Measurements from ENCODE around the gene LITAFD.
A peak's percentile ranks its signal among the peaks of the same experiment; 100 is the strongest.

Gene LITAFD

DNA sequence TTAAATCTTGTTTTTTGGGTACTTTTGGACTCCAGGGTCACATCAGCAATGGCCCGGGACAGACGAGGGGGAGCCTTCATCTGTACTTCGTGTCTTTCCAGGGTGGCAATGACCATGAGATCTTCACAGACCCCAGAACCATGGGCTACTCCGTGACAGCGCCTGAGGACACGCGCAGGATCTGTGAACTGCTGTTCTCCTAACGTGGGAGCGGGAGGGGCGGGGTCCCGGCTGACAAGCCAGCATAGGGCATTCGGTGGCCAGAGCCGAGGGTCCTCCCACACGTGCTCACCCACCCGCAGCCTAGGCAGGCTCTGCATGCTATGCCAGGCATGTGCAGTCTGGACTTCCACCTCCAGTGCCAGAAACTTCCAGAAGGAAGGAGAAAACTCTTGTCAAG, 34.5 kb upstream of the LITAFD start:
- H3K27ac ChIP-seq: peak overlapping the region; percentile 78
- H3K9ac ChIP-seq (ENCODE audit: insufficient read length): no peak overlapping the region
- DNase-seq (ENCODE audit: low read depth, low spot score): no peak
- TF ChIP-seq POLR2AphosphoS5 (IDR thresholded peaks at IDR 0.05; ENCODE audit: borderline replicate concordance, low read depth, low read length) (no peak), FOXP2 (optimal IDR thresholded peaks at IDR 0.05; ENCODE audit: control extremely low read depth, extremely low read length, insufficient read depth) (no peak), EZH2 (IDR thresholded peaks at IDR 0.05) (no peak)
- H3K4me3 ChIP-seq: no peak overlapping the region
- no peaks in the 10 kb centered on the region for H3K9me3 ChIP-seq (ENCODE audit: low read depth, low read length)
- peaks cover 46% of the 10 kb centered on the region; the same call in 1 of the 2 replicates for H3K36me3 ChIP-seq (ENCODE audit: insufficient read depth, low read length)

- H3K36me3 ChIP-seq (ENCODE audit: insufficient read depth, low read length): peaks cover 54% of the 10 kb centered on the region; the same call in 1 of the 2 replicates
- H3K4me3 ChIP-seq: no peak overlapping the region
- no peak for DNase-seq (ENCODE audit: low read depth, low spot score)
- peak; percentile 33; the same call in 1 of the 2 replicates for TF ChIP-seq POLR2AphosphoS5 (IDR thresholded peaks at IDR 0.05; ENCODE audit: borderline replicate concordance, low read depth, low read length)
- no peak for TF ChIP-seq FOXP2 (optimal IDR thresholded peaks at IDR 0.05; ENCODE audit: control extremely low read depth, extremely low read length, insufficient read depth)
- no peak for TF ChIP-seq EZH2 (IDR thresholded peaks at IDR 0.05)
- H3K27ac ChIP-seq: peak overlapping the region; percentile 51
- no peaks in the 10 kb centered on the region for H3K9me3 ChIP-seq (ENCODE audit: low read depth, low read length)
- no peak overlapping the region for H3K9ac ChIP-seq (ENCODE audit: insufficient read length)
Observed at GRCh38 chr16:8848231-8848938, 33.8 kb upstream of the LITAFD start.

DNA sequence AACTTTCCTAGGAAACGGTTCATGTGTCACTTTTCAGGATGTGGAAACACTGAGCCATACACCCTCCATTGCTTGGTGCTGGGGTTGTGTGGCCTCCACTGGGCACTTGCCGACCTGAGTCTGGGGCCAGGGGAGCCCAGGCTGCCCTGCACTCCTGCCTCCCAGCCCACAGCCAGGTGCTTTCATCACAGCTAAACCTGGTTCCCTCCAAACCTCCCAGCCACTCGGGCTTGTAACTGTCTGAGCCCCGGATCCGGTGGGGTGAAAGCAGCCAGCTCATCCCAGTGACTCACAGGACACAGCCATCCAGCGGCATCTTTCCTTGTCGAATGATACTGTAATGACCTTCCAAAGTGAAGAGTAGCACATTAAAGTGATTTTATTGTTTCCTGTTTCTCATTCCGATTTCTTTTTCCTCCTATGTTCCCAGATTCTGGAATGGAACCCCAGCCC, 33.2 kb upstream of the LITAFD start:
- Histone ChIP-seq H3K36me3 (ENCODE audit: insufficient read depth, low read length) (peaks cover 60% of the 10 kb centered on the region; the same call in 1 of the 2 replicates), H3K9ac (ENCODE audit: insufficient read length) (no peak overlapping the region), H3K4me3 (no peak overlapping the region), H3K9me3 (ENCODE audit: low read depth, low read length) (no peaks in the 10 kb centered on the region), H3K27ac (peak overlapping the region; percentile 51)
- TF ChIP-seq FOXP2 (optimal IDR thresholded peaks at IDR 0.05; ENCODE audit: control extremely low read depth, extremely low read length, insufficient read depth) (no peak), EZH2 (IDR thresholded peaks at IDR 0.05) (no peak), POLR2AphosphoS5 (IDR thresholded peaks at IDR 0.05; ENCODE audit: borderline replicate concordance, low read depth, low read length) (no peak)
- DNase-seq (ENCODE audit: low read depth, low spot score): no peak

DNA sequence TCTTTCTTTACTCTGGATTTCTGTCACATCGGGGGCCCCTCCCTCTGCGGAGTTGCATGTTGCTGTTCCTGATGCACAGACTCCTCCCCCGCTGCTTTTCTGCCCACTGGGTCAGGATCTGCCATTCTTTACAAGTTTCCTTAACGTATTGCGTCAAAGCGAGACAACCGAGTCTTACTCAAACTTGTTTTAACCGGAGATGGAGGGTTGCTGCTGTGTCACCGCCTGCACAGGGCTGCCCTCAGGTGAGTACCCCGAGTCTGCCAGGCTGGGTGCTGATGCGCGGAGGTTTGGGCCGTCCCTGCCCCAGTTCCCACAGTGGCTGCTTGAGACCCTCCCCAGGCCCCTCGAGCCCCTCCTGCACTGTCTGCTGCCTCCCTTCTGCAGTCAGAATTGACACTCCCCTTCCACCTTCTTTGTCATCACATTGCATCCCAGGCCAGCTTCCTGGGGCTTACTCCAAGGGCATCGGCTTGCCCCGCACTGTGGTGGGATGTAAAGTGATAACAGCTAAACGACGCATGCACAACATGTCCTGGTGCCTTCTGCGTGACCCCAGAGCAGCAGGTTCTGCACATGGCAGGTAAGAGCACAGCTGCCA, 32.6 kb upstream of the LITAFD start:
- peak overlapping the region; percentile 51 for H3K27ac ChIP-seq
- H3K4me3 ChIP-seq: no peak overlapping the region
- DNase-seq (ENCODE audit: low read depth, low spot score): no peak
- no peak for TF ChIP-seq EZH2 (IDR thresholded peaks at IDR 0.05)
- TF ChIP-seq POLR2AphosphoS5 (IDR thresholded peaks at IDR 0.05; ENCODE audit: borderline replicate concordance, low read depth, low read length): no peak; the same call in 1 of the 2 replicates
- H3K9ac ChIP-seq (ENCODE audit: insufficient read length): no peak overlapping the region
- H3K36me3 ChIP-seq (ENCODE audit: insufficient read depth, low read length): peaks cover 65% of the 10 kb centered on the region; the same call in 1 of the 2 replicates
- H3K9me3 ChIP-seq (ENCODE audit: low read depth, low read length): no peaks in the 10 kb centered on the region

GRCh38 chr16:8850279-8850885, 31.8 kb upstream of the LITAFD start:
- no peak for TF ChIP-seq FOXP2 (optimal IDR thresholded peaks at IDR 0.05; ENCODE audit: control extremely low read depth, extremely low read length, insufficient read depth)
- no peak for TF ChIP-seq EZH2 (IDR thresholded peaks at IDR 0.05)
- TF ChIP-seq POLR2AphosphoS5 (IDR thresholded peaks at IDR 0.05; ENCODE audit: borderline replicate concordance, low read depth, low read length): peak; percentile 39; the same call in 1 of the 2 replicates
- H3K9me3 ChIP-seq (ENCODE audit: low read depth, low read length): no peaks in the 10 kb centered on the region
- H3K36me3 ChIP-seq (ENCODE audit: insufficient read depth, low read length): peaks cover 74% of the 10 kb centered on the region
- DNase-seq (ENCODE audit: low read depth, low spot score): no peak
- H3K9ac ChIP-seq (ENCODE audit: insufficient read length): no peak overlapping the region
- no peak overlapping the region for H3K4me3 ChIP-seq
- H3K27ac ChIP-seq: peak overlapping the region; percentile 25; the same call in 1 of the 2 replicates

DNA sequence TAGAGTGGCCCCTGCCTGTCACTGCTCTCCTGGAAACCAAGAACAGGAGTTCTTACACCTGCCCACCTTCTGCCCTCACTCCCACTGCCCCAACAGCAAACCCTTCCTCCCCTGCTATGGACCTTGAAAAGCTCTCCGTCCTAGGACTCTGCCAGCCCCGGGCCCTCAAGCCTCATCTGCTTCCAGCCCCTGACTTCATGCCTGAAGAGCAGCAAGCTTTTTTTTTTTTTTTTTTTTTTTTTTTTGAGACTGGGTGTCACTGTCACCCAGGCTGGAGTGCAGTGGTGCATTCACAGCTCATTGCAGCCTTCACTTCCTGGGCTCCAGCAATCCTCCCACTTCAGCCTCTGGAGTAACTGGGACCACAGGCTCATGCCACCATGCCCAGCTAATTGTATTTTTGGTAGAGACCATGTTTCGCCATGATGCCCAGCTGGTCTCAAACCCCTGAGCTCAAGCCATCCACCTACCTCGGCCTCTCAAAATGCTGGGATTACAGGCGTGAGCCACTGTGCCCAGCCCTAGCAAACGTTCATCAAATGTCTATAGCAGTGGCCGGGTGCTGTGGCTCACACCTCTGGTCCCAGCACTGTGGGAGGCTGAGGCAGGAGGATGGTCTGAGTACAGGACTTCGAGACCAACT, 30.3 kb upstream of the LITAFD start:
- peaks cover 89% of the 10 kb centered on the region for H3K36me3 ChIP-seq (ENCODE audit: insufficient read depth, low read length)
- DNase-seq (ENCODE audit: low read depth, low spot score): no peak
- no peak overlapping the region for H3K4me3 ChIP-seq
- H3K9ac ChIP-seq (ENCODE audit: insufficient read length): no peak overlapping the region
- H3K27ac ChIP-seq: peak overlapping the region; percentile 25; the same call in 1 of the 2 replicates
- H3K9me3 ChIP-seq (ENCODE audit: low read depth, low read length): no peaks in the 10 kb centered on the region
- TF ChIP-seq POLR2AphosphoS5 (IDR thresholded peaks at IDR 0.05; ENCODE audit: borderline replicate concordance, low read depth, low read length): no peak

GRCh38 chr16:8852534-8852933, 29.6 kb upstream of the LITAFD start:
- peaks cover 84% of the 10 kb centered on the region for H3K36me3 ChIP-seq (ENCODE audit: insufficient read depth, low read length)
- no peaks in the 10 kb centered on the region for H3K9me3 ChIP-seq (ENCODE audit: low read depth, low read length)
- H3K9ac ChIP-seq (ENCODE audit: insufficient read length): no peak overlapping the region
- TF ChIP-seq FOXP2 (optimal IDR thresholded peaks at IDR 0.05; ENCODE audit: control extremely low read depth, extremely low read length, insufficient read depth) (no peak), POLR2AphosphoS5 (IDR thresholded peaks at IDR 0.05; ENCODE audit: borderline replicate concordance, low read depth, low read length) (no peak), EZH2 (IDR thresholded peaks at IDR 0.05) (no peak)
- no peak overlapping the region for H3K4me3 ChIP-seq
- H3K27ac ChIP-seq: peak overlapping the region; percentile 54; the same call in 1 of the 2 replicates
- DNase-seq (ENCODE audit: low read depth, low spot score): no peak

DNA sequence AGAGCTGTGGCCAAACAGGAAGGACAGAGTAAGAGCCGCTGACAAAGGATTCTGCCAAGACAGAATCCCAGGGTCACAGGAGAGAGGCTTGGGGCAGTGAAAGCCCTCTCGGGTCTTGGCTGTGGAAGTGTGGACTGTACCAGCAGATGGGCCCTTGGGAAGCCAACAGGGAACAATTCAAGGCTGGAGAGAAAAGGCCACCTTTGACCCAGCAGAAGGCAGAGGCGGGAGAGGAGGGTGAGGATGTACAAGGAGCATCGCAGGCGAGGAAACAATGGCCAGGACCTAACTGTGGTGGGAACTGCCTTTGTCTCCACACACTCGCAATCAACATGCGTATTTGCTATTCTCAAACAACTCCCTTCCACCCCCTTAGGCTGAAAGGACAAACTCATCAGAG, 29.0 kb upstream of the LITAFD start:
- no peak overlapping the region for H3K4me3 ChIP-seq
- H3K27ac ChIP-seq: peak overlapping the region; percentile 54
- H3K36me3 ChIP-seq (ENCODE audit: insufficient read depth, low read length): peaks cover 83% of the 10 kb centered on the region
- DNase-seq (ENCODE audit: low read depth, low spot score): no peak
- no peak overlapping the region for H3K9ac ChIP-seq (ENCODE audit: insufficient read length)
- no peak for TF ChIP-seq EZH2 (IDR thresholded peaks at IDR 0.05)
- no peak for TF ChIP-seq POLR2AphosphoS5 (IDR thresholded peaks at IDR 0.05; ENCODE audit: borderline replicate concordance, low read depth, low read length)
- no peak for TF ChIP-seq FOXP2 (optimal IDR thresholded peaks at IDR 0.05; ENCODE audit: control extremely low read depth, extremely low read length, insufficient read depth)
- no peaks in the 10 kb centered on the region for H3K9me3 ChIP-seq (ENCODE audit: low read depth, low read length)
